HG02610 (cell line): ENCODE measurements around the gene ADAM10.

Experiments
- ATAC-seq: cut with Tn5 transposase; IDR thresholded peaks from one replicate; pipeline ENCODE4 v1.9.1; 2021; ENCODE audit warnings: mild to moderate bottlenecking, moderate library complexity; ENCODE audit not compliant: unreplicated experiment

ADAM10 gene

GRCh38 chr15:58760385-58761009, 11.0 kb upstream of the ADAM10 start:
- ATAC-seq = no peak

GRCh38 chr15:58758141-58758540, 8.6 kb upstream of the ADAM10 start:
- ATAC-seq = no peak

DNA sequence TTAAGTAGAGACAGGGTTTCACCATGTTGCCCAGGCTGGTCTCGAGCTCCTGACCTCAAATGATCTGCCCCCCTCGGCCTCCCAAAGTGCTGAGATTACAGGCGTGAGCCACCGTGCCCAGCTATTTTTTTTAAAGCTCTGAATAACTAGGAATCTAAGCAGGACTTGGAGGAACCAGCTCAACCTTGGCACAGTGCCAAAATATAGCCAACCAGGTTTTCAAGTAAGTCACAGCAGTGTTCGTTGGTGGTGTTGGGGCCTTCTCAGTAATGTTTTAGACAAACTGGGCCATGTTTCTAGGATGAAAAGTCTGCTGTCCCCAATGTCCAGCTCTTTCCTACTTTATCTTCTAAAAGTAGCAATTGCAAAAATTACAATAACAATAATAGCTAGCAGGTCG, 6.4 kb upstream of the ADAM10 start:
- ATAC-seq = no peak

- ATAC-seq = no peak
Measured at GRCh38 chr15:58755350-58755749, 5.8 kb upstream of the ADAM10 start.

- ATAC-seq = no peak
Measured at GRCh38 chr15:58752716-58753115, 3.2 kb upstream of the ADAM10 start.

DNA sequence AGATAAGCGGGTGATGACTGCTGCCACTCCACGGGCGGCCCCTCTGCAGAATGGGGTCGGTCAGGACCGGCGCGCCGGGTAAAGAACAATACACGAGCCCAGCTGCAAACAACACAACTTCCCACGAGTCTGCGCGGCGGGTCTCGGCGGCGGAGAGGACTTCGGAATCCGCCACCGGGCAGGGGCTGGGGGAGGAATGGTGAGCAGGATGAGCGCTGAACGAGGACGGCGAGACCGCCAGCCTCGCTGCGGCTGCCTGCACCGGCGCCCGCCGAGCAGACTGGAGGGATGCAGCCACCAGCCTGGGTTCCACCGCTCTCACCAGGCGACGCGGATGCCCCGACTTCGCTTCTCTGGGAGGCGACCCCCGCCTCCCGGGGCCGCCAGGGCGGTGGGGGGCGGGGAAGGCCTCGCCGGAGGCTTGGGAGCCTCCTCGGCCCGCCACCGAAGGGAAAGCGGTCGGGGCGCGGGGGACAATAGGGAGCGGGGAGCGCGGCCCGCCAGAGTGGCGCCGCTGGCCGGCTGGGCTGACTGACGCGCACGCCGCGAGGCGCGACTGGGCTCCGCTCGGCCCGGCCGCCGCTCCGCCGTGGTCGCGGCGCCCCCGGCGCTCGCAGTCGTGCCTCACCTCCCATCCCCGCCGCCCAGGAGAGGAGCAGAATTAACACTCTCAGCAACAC, 515 bp downstream of the ADAM10 start:
- peak; percentile 29 for ATAC-seq

DNA sequence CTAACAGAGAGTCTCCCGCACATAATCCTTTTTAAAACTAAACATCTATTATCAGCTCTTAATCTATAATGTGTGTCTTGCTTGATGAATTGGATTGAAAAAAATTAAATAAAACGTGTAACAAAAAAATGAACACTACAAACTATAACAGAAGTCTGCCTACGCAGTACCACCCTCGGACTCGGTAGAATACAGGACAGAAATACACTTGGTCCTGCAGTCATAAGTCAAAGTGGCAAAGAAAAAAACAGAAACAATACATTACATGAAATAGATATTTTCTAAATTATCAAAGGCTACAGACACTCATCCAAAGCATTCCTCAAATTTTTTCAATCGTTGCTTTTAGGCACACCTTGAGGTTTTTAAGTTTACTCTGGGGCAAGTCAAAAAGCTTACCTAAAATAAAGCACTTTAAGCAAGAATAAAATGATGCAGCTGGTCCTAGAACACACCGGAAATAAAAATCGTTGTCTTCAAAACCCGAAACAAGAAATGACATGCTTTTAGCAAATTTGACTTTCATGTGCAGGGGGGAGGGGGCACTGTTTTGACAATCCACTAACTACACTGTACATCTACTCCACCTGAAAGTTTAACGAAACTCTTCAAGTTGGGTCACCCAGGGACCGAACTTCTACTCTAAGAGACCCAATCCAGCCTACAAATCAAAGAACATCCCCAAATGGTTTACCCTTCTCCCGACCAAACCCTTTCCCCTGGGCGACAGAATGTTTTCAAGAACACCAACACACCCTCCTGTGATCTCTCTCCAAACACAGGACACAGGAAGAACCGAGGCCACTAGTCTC, 1.3 kb downstream of the ADAM10 start:
- no peak for ATAC-seq

GRCh38 chr15:58746174-58746573, 3.3 kb downstream of the ADAM10 start:
- ATAC-seq = no peak

DNA sequence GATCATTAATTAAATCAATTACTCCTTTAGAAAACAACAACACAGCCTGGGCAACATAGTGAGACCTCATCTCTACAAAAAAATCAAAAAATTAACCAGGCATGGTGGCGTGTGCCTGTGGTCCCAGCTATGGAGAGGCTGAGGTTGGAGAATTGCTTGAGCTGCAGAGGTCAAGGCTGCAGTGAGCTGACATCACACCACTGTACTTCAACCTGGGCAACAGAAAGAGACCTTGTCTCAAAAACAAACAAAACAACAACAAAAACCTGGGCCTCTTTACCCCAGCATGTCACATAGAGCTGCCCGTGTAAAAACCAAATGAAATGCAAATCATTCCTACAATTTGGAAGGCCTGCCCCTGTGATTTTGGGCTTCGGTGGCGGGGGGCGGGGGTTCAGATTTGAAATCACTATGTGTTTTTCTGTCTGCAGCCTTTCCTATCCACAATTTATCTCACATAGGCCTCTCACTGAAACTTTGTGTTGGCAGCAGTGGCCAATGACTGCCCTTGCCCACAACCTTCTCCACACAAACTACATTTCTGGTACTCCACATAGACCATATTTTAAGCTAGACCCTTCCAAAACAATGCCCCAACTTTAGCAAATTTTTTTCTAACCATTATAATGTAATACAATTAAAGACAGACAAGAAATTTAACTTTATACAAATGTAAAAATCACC, 6.5 kb downstream of the ADAM10 start:
- ATAC-seq = no peak

DNA sequence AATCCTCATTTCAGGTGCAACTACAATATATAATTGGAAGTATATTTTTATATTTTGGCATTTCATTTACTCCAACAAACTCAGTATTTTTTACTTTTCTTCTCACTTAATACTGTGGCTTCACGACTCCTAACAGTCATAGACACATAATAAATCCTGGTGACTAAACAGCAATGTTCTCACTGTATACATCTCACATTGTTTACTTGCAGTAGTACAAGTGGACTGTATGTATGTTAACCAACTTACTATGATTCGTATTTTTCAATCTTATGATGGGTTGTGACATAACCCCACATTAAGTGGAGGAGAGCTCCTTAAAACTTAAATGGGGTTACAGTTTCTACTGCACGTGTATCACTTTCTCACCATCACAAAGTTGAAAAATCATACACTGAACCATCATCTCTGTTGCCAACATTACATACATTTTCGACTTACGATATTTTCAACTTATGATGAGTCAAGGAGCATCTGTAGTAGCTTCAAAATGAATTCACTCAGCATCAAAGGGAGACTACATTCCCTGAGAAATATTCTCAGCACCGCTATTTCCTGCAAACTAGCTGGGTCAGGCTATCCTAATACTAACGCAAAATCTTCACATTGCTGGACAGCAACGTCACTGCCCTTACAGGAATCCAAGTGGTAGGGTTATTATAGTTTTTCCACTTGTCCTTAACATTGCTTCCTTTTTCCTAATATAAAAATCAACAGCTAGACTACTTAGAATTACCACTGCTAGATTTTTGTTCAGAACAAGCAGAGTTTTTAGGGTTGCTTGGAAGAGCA, 7.3 kb downstream of the ADAM10 start:
- ATAC-seq = no peak

GRCh38 chr15:58741032-58741431, 8.5 kb downstream of the ADAM10 start:
- no peak for ATAC-seq

DNA sequence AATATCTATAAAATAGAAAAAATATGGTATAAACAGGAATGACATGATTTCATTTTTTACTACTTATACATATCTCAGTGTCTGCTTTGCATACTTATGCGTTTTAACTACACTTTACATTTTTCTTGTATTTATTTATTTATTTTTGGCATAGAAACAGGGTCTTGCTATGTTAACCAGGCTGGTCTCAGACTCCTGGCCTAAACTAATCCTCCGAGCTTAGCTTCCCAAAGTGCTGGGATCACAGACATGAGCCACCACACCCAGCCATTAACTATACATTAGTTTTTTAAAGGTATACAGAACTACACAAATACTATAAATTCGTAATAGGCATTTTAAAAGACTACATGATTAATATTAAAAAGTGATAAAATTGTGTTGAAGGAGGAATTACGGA, 9.1 kb downstream of the ADAM10 start:
- ATAC-seq = no peak

- no peak for ATAC-seq
Measured at GRCh38 chr15:58738046-58738707, 11.3 kb downstream of the ADAM10 start.

DNA sequence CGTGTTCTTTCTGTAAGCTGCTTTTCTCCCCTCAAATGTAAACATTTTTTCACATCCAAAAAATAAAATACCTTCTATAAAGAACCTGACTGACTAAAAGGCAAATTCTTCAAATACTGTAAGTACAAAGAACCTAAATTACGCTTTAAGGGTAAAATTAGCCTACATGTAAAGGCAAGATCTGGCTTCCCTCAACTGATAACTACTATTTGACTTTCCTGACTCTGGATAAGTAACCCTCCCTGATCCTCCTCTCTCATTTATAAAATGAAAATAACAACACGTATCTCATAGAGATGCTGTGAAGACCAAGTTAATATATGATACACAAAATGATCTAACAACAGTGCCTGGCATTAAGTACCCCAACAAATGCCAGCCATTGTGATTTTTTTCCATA, 12.2 kb downstream of the ADAM10 start:
- ATAC-seq = no peak

DNA sequence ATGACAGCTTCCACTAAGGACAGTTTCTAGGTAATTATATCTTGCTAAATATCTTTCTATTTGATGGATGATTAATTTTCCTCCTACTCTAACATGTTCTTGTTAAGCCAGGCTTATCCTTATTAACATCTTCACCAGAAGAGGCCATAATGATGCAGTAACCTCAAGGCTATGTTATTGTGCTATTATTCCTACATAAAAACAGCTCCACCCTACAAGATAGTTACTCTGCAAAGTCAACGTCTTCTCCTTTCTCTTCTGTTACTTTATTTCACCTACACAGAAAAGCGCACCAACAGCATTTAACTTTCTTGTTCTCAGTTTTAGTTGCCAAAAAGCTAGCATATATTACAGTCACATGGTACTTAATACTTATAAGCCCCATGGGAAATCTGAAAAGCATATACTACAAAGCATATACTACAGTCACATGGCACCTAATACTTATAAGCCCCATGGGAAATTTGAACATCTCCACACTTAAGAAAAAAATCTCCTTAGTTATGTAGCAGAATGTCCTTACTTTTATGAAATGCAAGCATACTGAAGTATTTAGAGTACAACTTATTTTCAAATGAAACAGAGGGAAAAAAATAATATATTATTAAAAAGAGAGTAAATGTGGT, 13.4 kb downstream of the ADAM10 start:
- ATAC-seq = no peak

GRCh38 chr15:58734859-58735258, 14.6 kb downstream of the ADAM10 start:
- ATAC-seq = no peak

DNA sequence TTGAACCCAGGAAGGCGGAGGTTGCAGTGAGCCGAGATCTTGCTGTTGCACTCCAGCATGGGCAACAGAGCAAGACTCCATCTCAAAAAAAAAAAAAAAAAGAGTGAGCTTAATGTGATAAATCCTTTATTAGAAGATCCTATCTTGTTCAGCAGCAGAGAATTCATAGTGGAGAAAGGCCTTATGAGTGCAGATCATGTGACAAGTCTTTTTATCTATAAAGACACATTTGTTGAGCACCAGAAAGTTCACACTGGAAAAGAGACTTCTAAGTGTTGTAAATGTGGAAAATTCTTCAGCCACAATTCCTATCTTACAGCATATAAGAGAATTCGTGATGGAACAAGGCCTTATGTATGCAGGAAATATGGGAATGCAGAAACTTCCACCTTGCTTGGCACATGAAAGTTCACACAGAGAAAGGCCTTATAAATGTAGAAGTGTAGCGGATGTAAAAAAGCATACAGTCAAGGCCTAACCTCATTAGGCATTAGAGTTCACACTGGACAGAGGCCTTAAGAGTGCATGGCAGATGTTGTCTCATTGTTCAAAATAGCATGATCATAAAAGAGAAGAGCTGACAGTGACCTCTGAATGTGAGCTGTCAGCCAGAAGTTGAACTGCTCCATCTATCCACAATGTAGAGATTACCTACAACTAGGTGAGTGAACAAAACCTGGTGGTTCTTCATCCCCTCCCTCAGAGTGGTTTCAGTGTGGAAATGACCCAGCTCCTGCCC, 16.7 kb downstream of the ADAM10 start:
- no peak for ATAC-seq

DNA sequence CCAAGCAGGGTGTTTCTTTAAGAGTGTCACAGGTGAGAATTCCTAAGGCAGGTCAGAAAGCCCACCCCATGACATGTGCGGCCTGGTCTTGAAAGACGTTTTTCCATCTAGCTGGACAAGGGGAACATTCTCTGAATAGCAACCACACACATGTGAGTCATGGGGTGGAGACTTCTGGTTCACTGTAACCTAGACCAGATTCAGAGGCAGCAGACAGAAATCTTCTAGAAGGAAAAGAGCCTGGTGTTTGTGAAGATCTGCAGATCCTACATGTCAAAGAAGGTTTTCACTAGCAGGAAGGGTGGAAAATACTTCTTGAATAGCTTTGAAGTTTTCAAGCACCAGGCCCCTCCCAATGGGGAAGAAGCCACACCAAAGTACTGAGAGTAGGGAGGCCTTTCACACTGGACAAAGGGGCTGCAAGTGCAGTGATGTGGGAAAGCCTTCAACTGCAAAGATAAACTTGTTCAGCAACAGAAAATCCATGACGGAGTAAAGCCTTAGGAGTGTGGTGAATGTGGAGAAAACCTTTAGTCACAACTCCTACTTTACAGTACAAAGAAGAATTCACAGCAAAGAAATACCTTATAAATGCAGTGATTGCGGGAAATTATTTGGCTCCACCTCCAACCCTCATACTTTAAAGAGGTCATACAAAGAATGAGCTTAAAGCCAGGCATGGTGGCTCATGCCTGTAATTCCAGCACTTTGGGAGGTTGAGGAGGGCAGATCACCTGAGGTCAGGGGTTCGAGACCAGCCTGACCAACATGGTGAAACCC, 17.6 kb downstream of the ADAM10 start:
- ATAC-seq = no peak
